ENCODE results near the gene AJM1.
"Not testable (repeated sequence)": the region's sequence is repeated elsewhere in the genome, so short reads cannot be mapped to it uniquely, and the experiment has no call there.

Gene AJM1

GRCh38 chr9:136831720-136832104, 10.6 kb upstream of the AJM1 start:
- DNase-seq: no peak

GRCh38 chr9:136832581-136832980, 9.7 kb upstream of the AJM1 start:
- DNase-seq: no peak

GRCh38 chr9:136833381-136834048, 8.8 kb upstream of the AJM1 start:
- not testable (repeated sequence) for DNase-seq

DNA sequence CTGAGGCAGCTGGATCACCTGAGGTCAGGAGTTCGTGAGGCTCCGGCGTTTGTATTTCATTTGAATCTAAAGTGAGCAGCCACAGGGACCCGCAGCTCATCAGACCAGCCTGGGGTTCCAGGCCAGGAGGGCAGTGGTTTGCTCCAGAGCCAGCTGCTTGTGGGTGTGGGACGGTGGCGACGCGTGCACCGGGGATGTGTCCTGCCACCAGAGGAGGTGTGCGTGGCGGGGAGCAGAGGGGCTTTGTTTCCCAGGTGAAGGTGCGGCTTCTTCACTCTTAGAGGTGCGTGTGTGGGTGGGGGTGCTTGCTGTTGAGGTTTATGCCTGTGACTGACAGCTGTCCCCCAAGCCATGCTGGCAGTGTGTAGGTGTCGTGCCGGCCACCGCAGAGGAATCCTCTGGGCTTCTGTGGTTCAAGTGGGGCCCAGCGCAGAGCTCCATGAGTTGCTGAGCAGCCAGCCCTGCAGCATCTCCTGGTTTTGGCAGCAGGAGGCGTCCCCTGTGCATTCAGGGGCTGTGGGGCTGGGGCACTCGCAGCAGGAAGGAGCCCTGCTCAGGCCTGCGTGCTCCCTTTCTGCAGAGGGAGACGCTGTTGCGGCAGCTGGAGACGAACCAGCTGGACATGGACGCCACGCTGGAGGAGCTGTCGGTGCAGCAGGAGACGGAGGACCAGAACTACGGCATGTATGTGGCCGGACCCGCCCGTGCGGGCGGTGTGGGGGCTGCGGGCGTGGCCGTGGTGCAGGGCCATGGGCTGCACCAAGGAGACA, 6.9 kb upstream of the AJM1 start:
- DNase-seq: no peak

- DNase-seq: no peak
Measured at GRCh38 chr9:136835932-136836904, 6.1 kb upstream of the AJM1 start.

- no peak for DNase-seq
Measured at GRCh38 chr9:136837146-136837855, 5.0 kb upstream of the AJM1 start.

DNA sequence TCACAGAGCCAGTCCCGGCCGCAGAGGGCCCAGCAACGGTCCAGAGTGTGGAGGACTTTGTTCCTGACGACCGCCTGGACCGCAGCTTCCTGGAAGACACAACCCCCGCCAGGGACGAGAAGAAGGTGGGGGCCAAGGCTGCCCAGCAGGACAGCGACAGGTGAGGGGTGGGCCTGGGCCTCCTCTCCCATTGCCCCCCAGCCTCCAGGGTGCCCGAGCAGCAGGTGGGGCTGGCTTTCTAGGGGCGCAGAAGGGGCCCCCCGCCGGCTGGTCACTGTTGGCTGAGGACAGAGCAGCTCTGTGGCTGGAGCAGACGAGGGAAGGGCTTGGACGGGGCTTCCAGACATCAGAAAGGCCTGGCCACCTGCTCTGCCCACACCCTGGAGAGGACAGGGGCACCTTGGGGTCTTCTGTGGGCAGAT, 4.4 kb upstream of the AJM1 start:
- not testable (repeated sequence) for DNase-seq

DNA sequence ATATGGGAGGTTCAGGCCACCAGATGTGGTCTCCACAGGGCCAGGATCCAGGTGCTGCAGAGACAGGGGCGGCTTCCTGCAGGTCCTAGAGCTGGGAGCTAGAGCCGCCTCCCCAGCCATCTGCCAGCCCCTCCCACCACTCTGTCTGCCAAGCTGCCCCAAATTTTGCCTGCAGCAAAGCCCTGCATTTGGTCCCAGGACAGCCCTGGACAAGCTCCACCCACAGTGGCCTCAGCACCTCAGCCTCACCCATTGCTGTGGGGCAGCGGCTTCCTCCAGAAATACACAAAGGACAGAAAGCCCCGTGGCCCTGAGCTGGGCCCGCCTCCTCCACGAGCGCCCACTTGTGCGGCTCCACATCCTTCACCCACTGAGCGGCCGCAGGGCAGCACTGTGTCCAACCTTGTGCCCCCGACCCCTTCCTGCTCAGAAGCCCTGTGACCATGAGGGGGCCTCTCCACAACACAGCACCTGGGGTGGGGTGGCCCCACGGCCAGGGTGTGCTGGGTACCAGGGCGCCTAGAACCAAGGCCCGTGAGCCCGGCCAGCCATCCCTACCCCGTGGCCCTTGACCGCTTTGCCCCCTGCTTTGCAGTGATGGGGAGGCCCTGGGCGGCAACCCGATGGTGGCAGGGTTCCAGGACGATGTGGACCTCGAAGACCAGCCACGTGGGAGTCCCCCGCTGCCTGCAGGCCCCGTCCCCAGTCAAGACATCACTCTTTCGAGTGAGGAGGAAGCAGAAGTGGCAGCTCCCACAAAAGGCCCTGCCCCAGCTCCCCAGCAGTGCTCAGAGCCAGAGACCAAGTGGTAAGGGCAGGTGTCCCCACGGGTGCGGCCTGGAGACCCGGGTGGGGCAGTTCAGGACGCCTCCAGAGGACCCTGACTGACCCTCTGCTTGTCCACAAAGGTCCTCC, 3.7 kb upstream of the AJM1 start:
- no peak for DNase-seq

DNA sequence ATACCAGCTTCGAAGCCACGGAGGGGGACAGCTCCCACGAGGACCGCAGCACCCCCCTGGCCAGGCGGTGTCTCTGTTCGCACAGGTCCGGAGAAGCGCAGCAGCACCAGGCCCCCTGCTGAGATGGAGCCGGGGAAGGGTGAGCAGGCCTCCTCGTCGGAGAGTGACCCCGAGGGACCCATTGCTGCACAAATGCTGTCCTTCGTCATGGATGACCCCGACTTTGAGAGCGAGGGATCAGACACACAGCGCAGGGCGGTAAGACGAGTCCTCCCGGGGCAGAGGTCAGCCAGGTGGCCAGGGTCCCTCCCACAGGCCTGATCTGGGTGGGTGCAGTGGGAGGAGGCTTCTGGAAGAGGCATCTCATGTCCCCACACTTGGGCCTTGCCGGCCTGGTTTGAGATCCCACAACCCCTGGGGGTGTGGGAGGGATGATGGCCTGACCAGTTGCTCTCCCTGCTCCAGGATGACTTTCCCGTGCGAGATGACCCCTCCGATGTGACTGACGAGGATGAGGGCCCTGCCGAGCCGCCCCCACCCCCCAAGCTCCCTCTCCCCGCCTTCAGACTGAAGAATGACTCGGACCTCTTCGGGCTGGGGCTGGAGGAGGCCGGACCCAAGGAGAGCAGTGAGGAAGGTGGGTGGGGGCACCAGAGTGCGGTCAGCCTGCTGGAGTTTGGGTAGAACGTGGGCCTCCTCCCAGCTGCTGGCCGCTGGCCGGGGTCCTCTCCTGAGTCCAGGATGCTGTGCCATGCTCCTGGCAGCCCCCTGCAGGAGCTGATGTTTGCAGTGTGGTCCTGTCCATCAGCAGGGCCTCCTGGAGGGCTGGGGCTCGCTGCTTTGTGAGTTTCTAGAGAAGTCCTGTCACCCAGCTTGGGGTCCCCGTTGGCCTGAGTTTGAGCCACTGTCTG, 2.8 kb upstream of the AJM1 start:
- no peak for DNase-seq

DNA sequence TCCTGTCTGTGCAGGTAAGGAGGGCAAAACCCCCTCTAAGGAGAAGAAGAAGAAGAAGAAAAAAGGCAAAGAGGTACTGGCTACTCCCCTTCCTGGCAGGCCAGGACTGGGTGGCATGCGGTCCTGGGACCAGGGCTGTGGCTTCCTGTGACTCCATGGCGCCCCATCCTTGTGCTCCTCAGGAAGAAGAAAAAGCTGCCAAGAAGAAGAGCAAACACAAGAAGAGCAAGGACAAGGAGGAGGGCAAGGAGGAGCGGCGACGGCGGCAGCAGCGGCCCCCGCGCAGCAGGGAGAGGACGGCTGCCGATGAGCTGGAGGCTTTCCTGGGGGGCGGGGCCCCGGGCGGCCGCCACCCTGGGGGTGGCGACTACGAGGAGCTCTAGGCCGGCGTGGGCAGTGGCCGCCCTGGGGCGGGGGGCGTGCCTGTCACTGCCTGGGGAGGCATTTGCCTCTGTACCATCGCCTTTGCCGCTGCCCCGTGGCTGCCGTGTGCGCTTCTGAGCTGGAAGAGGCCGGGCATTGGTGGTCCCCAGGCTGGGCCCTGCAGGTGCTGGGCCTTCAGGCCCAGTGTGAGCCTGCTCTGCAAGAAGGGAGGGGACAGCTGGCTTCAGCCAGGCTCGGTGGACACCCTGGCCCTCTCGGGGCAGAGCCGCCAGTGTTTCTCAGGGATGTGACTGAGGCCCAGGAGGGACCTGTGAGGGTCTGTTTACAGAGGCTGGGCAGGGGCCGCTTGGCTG, 2.0 kb upstream of the AJM1 start:
- no peak for DNase-seq

GRCh38 chr9:136840877-136841645, 1.2 kb upstream of the AJM1 start:
- no peak for DNase-seq

DNA sequence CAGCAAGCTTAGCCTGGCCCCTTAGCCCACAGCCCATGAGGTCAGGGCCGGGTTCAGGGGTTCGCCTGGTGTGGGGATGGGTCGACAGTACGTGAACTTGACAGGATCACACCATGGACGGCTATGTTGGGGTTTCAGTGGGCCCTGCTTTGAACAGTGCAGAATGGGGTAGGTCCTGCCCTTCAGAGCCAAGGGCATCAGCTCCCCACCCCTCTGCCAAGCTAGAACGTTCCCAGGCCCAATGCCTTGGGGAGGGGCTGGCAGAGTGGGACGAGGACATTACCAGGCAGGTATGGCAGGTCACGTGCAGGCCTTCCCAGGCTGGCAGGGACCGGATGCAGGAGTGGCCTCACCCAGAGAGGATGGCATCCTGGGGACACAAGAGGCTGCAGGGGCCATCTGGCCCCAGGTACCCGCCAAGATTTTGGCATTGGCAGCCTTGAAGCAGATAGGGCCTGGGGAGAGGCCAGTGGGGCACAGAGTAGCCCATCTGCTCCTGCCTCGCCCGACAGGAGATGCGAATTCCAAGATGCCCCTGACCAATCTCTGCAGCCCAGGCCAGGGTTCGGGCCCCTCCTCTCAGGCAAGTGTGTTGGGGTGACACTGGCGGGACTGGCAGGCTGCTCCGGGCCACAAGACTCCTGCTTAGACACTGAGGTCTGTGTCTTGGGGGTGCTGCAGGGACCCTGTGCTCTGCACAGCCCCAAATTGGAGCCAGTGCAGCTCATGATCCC, 465 bp upstream of the AJM1 start:
- DNase-seq: not testable (repeated sequence)

DNA sequence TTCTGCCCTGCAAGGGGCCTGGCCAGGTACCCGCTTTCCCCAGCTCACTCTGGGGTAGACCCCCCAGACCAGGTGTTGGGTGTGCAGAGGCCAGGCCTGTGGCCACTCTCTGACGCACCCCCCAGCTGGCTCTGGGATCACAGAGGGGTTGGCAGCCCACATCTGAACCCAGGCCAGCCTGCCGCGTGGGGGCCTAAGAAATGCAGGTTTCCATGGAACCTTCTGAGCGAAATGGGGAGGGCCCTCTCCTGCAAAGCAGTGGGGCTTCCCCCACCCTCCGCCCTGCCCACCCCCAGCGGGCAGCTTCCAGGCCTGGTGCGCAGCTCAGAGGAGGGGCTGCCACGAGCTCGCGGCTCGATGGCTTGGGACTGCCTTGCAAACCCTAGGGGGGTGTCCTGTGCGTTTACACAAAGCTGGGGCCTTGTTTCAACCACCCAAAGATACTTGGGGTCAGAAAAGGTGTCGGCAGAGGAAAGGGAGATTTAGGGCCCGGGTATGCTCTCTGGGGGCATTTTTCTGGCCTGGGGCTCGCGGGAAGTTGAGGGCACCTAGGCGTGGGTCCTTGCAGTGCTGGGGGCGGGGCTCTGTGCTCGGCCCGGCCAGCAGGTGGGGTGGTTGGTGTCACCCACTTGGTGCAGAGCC, 1.0 kb downstream of the AJM1 start:
- not testable (repeated sequence) for DNase-seq

DNA sequence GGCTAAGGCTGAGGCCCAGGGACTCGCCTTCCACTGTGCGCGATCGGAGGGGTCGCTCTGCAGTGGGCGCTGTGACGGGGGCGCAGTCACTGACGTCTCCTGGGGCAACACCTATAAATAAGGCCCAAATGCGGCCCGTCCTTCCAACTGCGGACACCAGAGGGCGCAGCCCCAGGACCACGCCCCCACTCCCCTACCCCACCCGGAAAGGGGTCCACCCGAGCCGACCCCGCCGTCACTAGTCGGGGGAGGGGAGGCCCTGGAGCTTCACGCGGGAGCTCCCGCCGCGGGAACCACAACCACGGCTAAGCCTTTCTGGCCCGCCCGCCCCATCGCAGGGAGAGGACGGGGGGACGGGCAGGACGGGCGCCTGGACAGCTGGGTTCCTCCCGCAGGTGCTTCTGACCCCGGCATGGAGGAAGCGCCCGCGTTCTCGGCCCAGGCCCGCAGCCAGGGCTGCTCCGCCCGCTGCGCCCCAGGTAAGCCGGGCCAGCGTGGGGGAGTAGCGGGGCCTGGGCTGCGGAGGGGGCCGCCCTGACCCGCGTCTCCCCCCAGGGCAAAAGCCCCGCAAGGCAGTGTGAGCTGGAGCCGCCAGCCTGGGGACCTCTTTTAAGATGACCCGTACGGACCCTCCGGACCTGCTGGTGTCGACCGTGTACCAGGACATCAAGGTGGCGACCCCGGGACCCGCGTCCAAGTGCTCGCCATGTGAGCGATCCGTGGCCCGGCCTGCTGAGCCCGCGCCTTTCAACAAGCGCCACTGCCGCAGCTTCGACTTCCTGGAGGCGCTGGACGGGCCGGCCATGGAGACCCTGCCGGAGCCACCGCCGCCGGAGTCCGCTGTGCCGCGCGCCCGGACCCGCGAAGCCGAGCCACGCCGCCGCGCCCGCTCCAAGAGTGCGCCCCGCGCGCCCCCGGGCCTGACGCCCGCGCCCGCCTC, 1.8 kb downstream of the AJM1 start:
- DNase-seq: peak; percentile 58 to 66

GRCh38 chr9:136844761-136845464, 2.6 kb downstream of the AJM1 start:
- DNase-seq: peak in 1 of 2 donors; percentile 29

All from CD4-positive, alpha-beta T cell treated with Interleukin-4 for 1 hour (primary cell).